Smooth muscle cell (in vitro differentiated cells): Measurements from ENCODE around the gene SORCS2. TPM values are rescaled to one million over a fixed set of nuclear protein-coding genes. Genes with fewer than 3 reads are reported as not detected.

ENCODE experiments used
- DNase-seq: peaks from one replicate; lab custom pipeline; 2025; ENCODE audit not compliant: unreplicated experiment; lab: John Stamatoyannopoulos, UW
- H2AFZ ChIP-seq: fragments of 200-600 bp; sonication (generic); 2 replicates; pipeline ENCODE4 v1.6.0; 2016; ENCODE audit warnings: antibody characterized with exemption, low read depth, mild to moderate bottlenecking
- H3F3A ChIP-seq: fragments of 200-600 bp; sonication (generic); 2 replicates; pipeline ENCODE4 v1.6.0; 2017; ENCODE audit warnings: antibody characterized with exemption, low read depth
- H3K27ac ChIP-seq: fragments of 200-600 bp; sonication (generic); 2 replicates; pipeline ENCODE4 v1.5.1; 2016; ENCODE audit warnings: low read depth, mild to moderate bottlenecking
- H3K27me3 ChIP-seq: fragments of 200-600 bp; sonication (generic); 2 replicates; pipeline ENCODE4 v1.6.1; 2016; ENCODE audit warnings: low read depth, mild to moderate bottlenecking
- H3K36me3 ChIP-seq: fragments of 200-600 bp; sonication (generic); 2 replicates; pipeline ENCODE4 v1.5.1; 2016; ENCODE audit warnings: low read depth
- H3K4me1 ChIP-seq: fragments of 200-600 bp; sonication (generic); 2 replicates; pipeline ENCODE4 v1.5.1; 2016; ENCODE audit warnings: low read depth
- H3K4me2 ChIP-seq: fragments of 200-600 bp; sonication (generic); 2 replicates; pipeline ENCODE4 v1.6.0; 2016; ENCODE audit warnings: mild to moderate bottlenecking
- H3K4me3 ChIP-seq: fragments of 200-600 bp; sonication (generic); 2 replicates; pipeline ENCODE4 v1.5.1; 2016; ENCODE audit warnings: mild to moderate bottlenecking
- H3K79me2 ChIP-seq: fragments of 200-600 bp; sonication (generic); 2 replicates; pipeline ENCODE4 v1.6.0; 2016; ENCODE audit warnings: low read depth, mild to moderate bottlenecking
- H3K9ac ChIP-seq: fragments of 200-600 bp; sonication (generic); 2 replicates; pipeline ENCODE4 v1.6.0; 2016; ENCODE audit warnings: low read depth
- H3K9me3 ChIP-seq: fragments of 200-600 bp; sonication (generic); replicated peaks from 2 replicates; pipeline ENCODE4 v1.5.1; 2016; ENCODE audit warnings: low read depth
- H4K20me1 ChIP-seq: fragments of 200-600 bp; sonication (generic); 2 replicates; pipeline ENCODE4 v1.6.0; 2016; ENCODE audit warnings: low read depth
- CTCF ChIP-seq: fragments of 200-600 bp; sonication (generic); IDR thresholded peaks from 2 replicates; pipeline ENCODE4 v1.5.1; 2017; ENCODE audit warnings: borderline replicate concordance, mild to moderate bottlenecking, antibody characterized with exemption; ENCODE audit not compliant: insufficient read depth, poor library complexity, severe bottlenecking
- WGBS: methylation state at CpG from one replicate; pipeline ENCODE4 v1.1.7; 2016; ENCODE audit warnings: low lambda C conversion rate; 5-methylcytosine and 5-hydroxymethylcytosine counted together
- polyA plus RNA-seq: library from polyadenylated mRNA; unstranded; fragments of >200 nt; fragmentation: Nextera tagmentation; extraction: Ambion mirVana; gene quantifications from 2 replicates; pipeline ENCODE4 v1.2.1, GENCODE V29; 2016
- total RNA-seq: library from RNA; depleted of rRNA; stranded (reverse); fragments of >200 nt; gene quantifications from 2 replicates; pipeline ENCODE4 v1.2.3, GENCODE V29; 2014

Gene SORCS2
- total and polyA plus RNA-seq, 2 experiments from 2014 or later: 5.2 to 9.3 TPM

- H3F3A ChIP-seq: no peaks in the 10 kb centered on the region
- DNase-seq: no peak
- no peak overlapping the region for H2AFZ ChIP-seq
- H3K27ac ChIP-seq: no peak overlapping the region
- no peaks in the 10 kb centered on the region for H3K36me3 ChIP-seq
- no peak for TF ChIP-seq CTCF
- WGBS: 92% methylated on average over 7 of the region's 7 CpGs
- H3K9me3 ChIP-seq: no peaks in the 10 kb centered on the region
- no peaks in the 10 kb centered on the region for H3K79me2 ChIP-seq
- peaks cover 7% of the 10 kb centered on the region for H3K4me1 ChIP-seq
- no peaks in the 10 kb centered on the region for H3K27me3 ChIP-seq
- H4K20me1 ChIP-seq: no peaks in the 10 kb centered on the region
- no peak overlapping the region for H3K9ac ChIP-seq
- no peak overlapping the region for H3K4me3 ChIP-seq
- H3K4me2 ChIP-seq: no peak overlapping the region
Measured at GRCh38 chr4:7253341-7253700, 61.0 kb downstream of the SORCS2 start.

GRCh38 chr4:7253837-7254236 lies 61.5 kb downstream of the SORCS2 start:
- H3K27me3 ChIP-seq: no peaks in the 10 kb centered on the region
- no peak for TF ChIP-seq CTCF
- WGBS: 88% methylated on average over 4 of the region's 4 CpGs

GRCh38 chr4:7254736-7255487 lies 62.6 kb downstream of the SORCS2 start:
- DNase-seq: no peak
- Histone ChIP-seq H3K4me1 (peaks cover 7% of the 10 kb centered on the region), H3K4me3 (no peak overlapping the region), H4K20me1 (no peaks in the 10 kb centered on the region), H3K9me3 (no peaks in the 10 kb centered on the region), H3K36me3 (no peaks in the 10 kb centered on the region), H3F3A (no peaks in the 10 kb centered on the region), H3K27me3 (no peaks in the 10 kb centered on the region), H2AFZ (no peak overlapping the region), H3K79me2 (no peaks in the 10 kb centered on the region), H3K27ac (no peak overlapping the region), H3K9ac (no peak overlapping the region), H3K4me2 (no peak overlapping the region)
- WGBS: 89% methylated on average over 17 of the region's 17 CpGs
- TF ChIP-seq CTCF: no peak

More at GRCh38 chr4:7253837-7254236, 61.5 kb downstream of the SORCS2 start:
- no peak overlapping the region for H3K9ac ChIP-seq
- DNase-seq: no peak
- no peak overlapping the region for H2AFZ ChIP-seq
- H3K9me3 ChIP-seq: no peaks in the 10 kb centered on the region
- H4K20me1 ChIP-seq: no peaks in the 10 kb centered on the region
- no peaks in the 10 kb centered on the region for H3F3A ChIP-seq
- no peak overlapping the region for H3K27ac ChIP-seq
- no peak overlapping the region for H3K4me2 ChIP-seq
- peaks cover 7% of the 10 kb centered on the region for H3K4me1 ChIP-seq
- no peaks in the 10 kb centered on the region for H3K36me3 ChIP-seq
- H3K79me2 ChIP-seq: no peaks in the 10 kb centered on the region
- H3K4me3 ChIP-seq: no peak overlapping the region

GRCh38 chr4:7255488-7255881 lies 63.1 kb downstream of the SORCS2 start:
- Histone ChIP-seq H3K79me2 (no peaks in the 10 kb centered on the region), H3K27me3 (no peaks in the 10 kb centered on the region), H3K9ac (no peak overlapping the region), H3K36me3 (no peaks in the 10 kb centered on the region), H3K4me2 (no peak overlapping the region), H4K20me1 (no peaks in the 10 kb centered on the region), H3F3A (no peaks in the 10 kb centered on the region), H3K27ac (no peak overlapping the region), H3K4me3 (no peak overlapping the region), H3K4me1 (peaks cover 7% of the 10 kb centered on the region), H2AFZ (no peak overlapping the region), H3K9me3 (no peaks in the 10 kb centered on the region)
- no peak for DNase-seq
- WGBS: 93% methylated on average over 9 of the region's 14 CpGs
- no peak for TF ChIP-seq CTCF
